HepG2 (cell line): ENCODE results near the gene CFAP46. TPM values are rescaled to one million over a fixed set of nuclear protein-coding genes. Genes with fewer than 3 reads are reported as not detected.

ENCODE experiments used
- ATAC-seq: fragments of 200-7000 bp; cut with Tn5 transposase; 3 replicates; pipeline ENCODE4 v1.9.1; 2020; ENCODE audit warnings: mild to moderate bottlenecking, moderate library complexity
- BruUV-seq: library from RNA; stranded (reverse); fragments of 400-500 nt; replicated peaks from 2 replicates; lab custom pipeline; 2021; lab: Mats Ljungman, UMichigan
- CTCF ChIA-PET: fragments of 300-600 bp; formaldehyde crosslinking; extraction: SDS; loops from one replicate; lab custom pipeline; 2021; ENCODE audit warnings: low total read pairs, inconsistent platforms, low intra/inter-chr PET ratio; lab: Yijun Ruan, JAX
- POLR2A ChIA-PET: fragments of 350-600 bp; sonication (Branson Sonifier 250); formaldehyde crosslinking; loops from one replicate; lab custom pipeline; 2020; ENCODE audit warnings: antibody characterized with exemption, inconsistent platforms; lab: Yijun Ruan, JAX
- DNase-seq: peaks from one replicate; pipeline ENCODE4 v3.0.0-alpha.2; 2015; ENCODE audit warnings: low spot score
- FAIRE-seq: peaks from 3 replicates; lab custom pipeline; 2011; peaks lifted over from hg19 to GRCh38; lab: Jason Lieb, UNC
- H2AFZ ChIP-seq: one replicate; pipeline ENCODE4 v1.6.1; 2011; ENCODE audit warnings: low read length, inconsistent platforms
- H3K27ac ChIP-seq: fragments of 300-600 bp; 3 replicates; pipeline ENCODE4 v1.8.0; 2011; ENCODE audit warnings: mixed run types, mild to moderate bottlenecking, mixed read lengths, low read length, inconsistent platforms; ENCODE audit not compliant: insufficient read depth; ENCODE audit errors: extremely low read length
- H3K27me3 ChIP-seq, 2 experiments: fragments of 200-600 bp in 1 of 2; 2 replicates in 1 of 2; 3 replicates in 1 of 2; pipeline versions ENCODE4 v1.6.0 to v1.8.0; 2011; ENCODE audit warnings: low read length in 2 of 2, mild to moderate bottlenecking in 2 of 2, moderate library complexity in 2 of 2, inconsistent platforms in 1 of 2; ENCODE audit not compliant: insufficient read depth in 2 of 2, control insufficient read depth in 1 of 2
- H3K36me3 ChIP-seq, 2 experiments: fragments of 200-600 bp in 1 of 2; replicated peaks in 1 of 2; 2 replicates in 1 of 2; 3 replicates in 1 of 2; pipeline versions ENCODE4 v1.5.1 to v1.8.0; 2011; ENCODE audit warnings: low read length in 2 of 2, inconsistent platforms in 1 of 2; ENCODE audit not compliant: insufficient read depth in 2 of 2, control insufficient read depth in 1 of 2
- H3K4me1 ChIP-seq: 2 replicates; pipeline ENCODE4 v1.5.1; 2012; ENCODE audit warnings: low read length, inconsistent platforms; ENCODE audit not compliant: insufficient read depth
- H3K4me2 ChIP-seq: 2 replicates; pipeline ENCODE4 v1.6.0; 2011; ENCODE audit warnings: low read depth, low read length, inconsistent platforms
- H3K4me3 ChIP-seq, 3 experiments: fragments of 200-600 bp in 1 of 3; sonication (generic), shearing (Covaris generic) in 1 of 3; replicated peaks in 1 of 3; 2 replicates each; pipeline ENCODE4 v1.5.1; 2011 to 2016; ENCODE audit warnings: low read length in 3 of 3, inconsistent platforms in 2 of 3, low read depth in 2 of 3, mild to moderate bottlenecking in 2 of 3, control low read depth in 1 of 3, mixed read lengths in 1 of 3; ENCODE audit not compliant: insufficient read depth in 1 of 3
- H3K79me2 ChIP-seq: one replicate; pipeline ENCODE4 v1.6.1; 2011; ENCODE audit warnings: low read length, inconsistent platforms; ENCODE audit not compliant: insufficient read depth
- H3K9ac ChIP-seq: 2 replicates; pipeline ENCODE4 v1.6.0; 2011; ENCODE audit warnings: mild to moderate bottlenecking, low read depth, low read length, inconsistent platforms; ENCODE audit not compliant: insufficient read depth
- H3K9me3 ChIP-seq: 2 replicates; pipeline ENCODE4 v1.5.1; 2012; ENCODE audit warnings: mild to moderate bottlenecking, low read length
- H4K20me1 ChIP-seq: 2 replicates; pipeline ENCODE4 v1.6.0; 2011; ENCODE audit warnings: inconsistent platforms, mild to moderate bottlenecking, low read length, moderate library complexity; ENCODE audit not compliant: insufficient read depth
- ATF4 ChIP-seq, 2 experiments: fragments of 450-650 bp in 1 of 2; sonication (generic) in 1 of 2; formaldehyde crosslinking; IDR thresholded peaks; 2 replicates each; pipeline versions ENCODE4 v1.5.0 to v1.8.0; 2020 to 2022; ENCODE audit warnings: mild to moderate bottlenecking in 1 of 2, missing genetic modification reagents in 1 of 2
- CEBPG ChIP-seq: IDR thresholded peaks from 2 replicates; pipeline ENCODE4 v1.6.1; 2016
- EZH2 ChIP-seq: conservative IDR thresholded peaks from 2 replicates; pipeline ENCODE4 v1.6.1; 2012; ENCODE audit warnings: mild to moderate bottlenecking, low read depth, low read length, moderate library complexity
- JDP2 ChIP-seq: sonication (generic); formaldehyde crosslinking; IDR thresholded peaks from 2 replicates; pipeline ENCODE4 v1.8.1; 2022; ENCODE audit warnings: missing genetic modification reagents, borderline replicate concordance
- RFX5 ChIP-seq: IDR thresholded peaks from 2 replicates; pipeline ENCODE4 v1.6.1; 2011; ENCODE audit warnings: low read depth, low read length, improper control_type of control experiment
- SAP130 ChIP-seq: IDR thresholded peaks from 2 replicates; pipeline ENCODE4 v1.6.1; 2016; ENCODE audit warnings: low read depth
- SP2 ChIP-seq: sonication (generic); formaldehyde crosslinking; IDR thresholded peaks from 2 replicates; pipeline ENCODE4 v1.5.1; 2020; ENCODE audit warnings: mild to moderate bottlenecking, missing genetic modification reagents
- XRCC5 ChIP-seq: fragments of 200-400 bp; formaldehyde crosslinking; optimal IDR thresholded peaks from 2 replicates; pipeline ENCODE3; 2017; ENCODE audit warnings: mild to moderate bottlenecking, low read length
- YEATS2 ChIP-seq: sonication (generic); formaldehyde crosslinking; IDR thresholded peaks from 2 replicates; pipeline ENCODE4 v1.4.0; 2020; ENCODE audit warnings: missing genetic modification reagents, borderline replicate concordance
- ZNF772 ChIP-seq: sonication (generic); formaldehyde crosslinking; IDR thresholded peaks from 2 replicates; pipeline ENCODE4 v1.5.0; 2020; ENCODE audit warnings: mild to moderate bottlenecking, missing genetic modification reagents
- WGBS: methylation state at CpG from one replicate; pipeline ENCODE4 v1.1.6; 2017; ENCODE audit warnings: low lambda C conversion rate; 5-methylcytosine and 5-hydroxymethylcytosine counted together
- in situ Hi-C: cut with HindIII; loops from 2 replicates; pipeline ENCODE4 v1.10.0; 2017; ENCODE audit warnings: low pct_unique_long_range_greater_than_20kb; ENCODE audit not compliant: extremely low pct_ligation_motif_present
- intact Hi-C: fragments of 100-400 bp; cut with micrococcal nuclease; formaldehyde crosslinking; loops from one replicate; pipeline ENCODE4 v1.10.0; 2022; ENCODE audit not compliant: unreplicated experiment
- polyA plus RNA-seq, 8 experiments: library from polyadenylated mRNA; depleted of rRNA in 3 of 8; stranded (reverse) in 7 of 8; unstranded in 1 of 8; fragments of >200 nt; fragmentation: Illumina TruSeq in 4 of 8; extraction: Trizol in 4 of 8; gene quantifications; 2 replicates each; pipeline versions ENCODE4 v1.2.1 to v1.2.3, GENCODE V29; 2011 to 2016; ENCODE audit warnings: low read depth in 4 of 8, missing spikeins in 1 of 8, mixed read lengths in 1 of 8; ENCODE audit not compliant: insufficient read depth in 1 of 8
- total RNA-seq, 5 experiments: library from RNA; depleted of rRNA; stranded (reverse); fragments of >200 nt; fragmentation: Illumina TruSeq; extraction: Trizol; gene quantifications; 2 replicates each; pipeline ENCODE4 v1.2.3, GENCODE V29; 2016; ENCODE audit warnings: low read depth in 1 of 5

CFAP46 gene
- total and polyA plus RNA-seq, 2 of the 13 experiments (the other 11 are each of a cell fraction or from before 2014, with no cell fraction given) = 0.24 to 0.84 TPM

GRCh38 chr10:132789659-132790148 lies 152.7 kb downstream of the CFAP46 start:
- Histone ChIP-seq H3K27ac (no peak overlapping the region), H3K27me3 (peaks cover 12 to 57% of the 10 kb centered on the region in 2 experiments; a peak in 4 of 5 replicates), H3K9me3 (no peaks in the 10 kb centered on the region), H3K4me2 (no peak overlapping the region), H3K4me3 (no peak overlapping the region), H3K79me2 (no peaks in the 10 kb centered on the region), H3K9ac (no peak overlapping the region), H3K4me1 (no peaks in the 10 kb centered on the region), H4K20me1 (no peaks in the 10 kb centered on the region), H3K36me3 (no peaks in the 10 kb centered on the region), H2AFZ (no peak overlapping the region)
- no peak for ATAC-seq
- no peak for FAIRE-seq
- CTCF ChIA-PET = no interaction called here
- in situ Hi-C loops (no loop called here), intact Hi-C loops (no loop called here)
- POLR2A ChIA-PET = no interaction called here
- TF ChIP-seq EZH2 (no peak), CEBPG (no peak), ZNF772 (CRISPR knock-in tag) (no peak), SP2 (CRISPR knock-in tag) (no peak), XRCC5 (no peak), YEATS2 (CRISPR knock-in tag) (no peak), ATF4 (CRISPR knock-in tag; IDR thresholded peaks at IDR 0.05) (no peak), RFX5 (no peak), SAP130 (CRISPR knock-in tag) (no peak), JDP2 (CRISPR knock-in tag) (no peak)
- BruUV-seq = no TSS peak
- 30% methylated on average over 10 of the region's 15 CpGs for WGBS
- DNase-seq = no peak
